NCI-H1417 treated with DMSO at 0.1 percent for 48 hours (cell line): ENCODE data around the gene MED12L.
"Not testable (repeated sequence)": the region's sequence is repeated elsewhere in the genome, so short reads cannot be mapped to it uniquely, and the experiment has no call there.

Experiments
- DNase-seq: peaks from one replicate; lab custom pipeline; 2025; lab: John Stamatoyannopoulos, UW

Gene MED12L

GRCh38 chr3:151214459-151214858 is 129.0 kb downstream of the MED12L start:
- DNase-seq, result no peak

- DNase-seq, result no peak
Measured at GRCh38 chr3:151216641-151217607, 131.5 kb downstream of the MED12L start.

- DNase-seq, result no peak
Measured at GRCh38 chr3:151218136-151218535, 132.7 kb downstream of the MED12L start.

GRCh38 chr3:151219056-151219455 is 133.6 kb downstream of the MED12L start:
- DNase-seq, result no peak

GRCh38 chr3:151224268-151224866 is 138.9 kb downstream of the MED12L start:
- no peak for DNase-seq

- DNase-seq, result no peak
Measured at GRCh38 chr3:151225040-151225975, 139.8 kb downstream of the MED12L start.

- DNase-seq, result no peak
Measured at GRCh38 chr3:151226088-151226563, 140.7 kb downstream of the MED12L start.

GRCh38 chr3:151226825-151227224 is 141.4 kb downstream of the MED12L start:
- DNase-seq, result no peak

GRCh38 chr3:151227266-151227806 is 141.9 kb downstream of the MED12L start:
- DNase-seq, result no peak

- no peak for DNase-seq
Measured at GRCh38 chr3:151227807-151228665, 142.6 kb downstream of the MED12L start.

GRCh38 chr3:151228666-151229040 is 143.2 kb downstream of the MED12L start:
- DNase-seq, result no peak

GRCh38 chr3:151230646-151231045 is 145.2 kb downstream of the MED12L start:
- no peak for DNase-seq

GRCh38 chr3:151232403-151232802 is 146.9 kb downstream of the MED12L start:
- DNase-seq, result not testable (repeated sequence)

- no peak for DNase-seq
Measured at GRCh38 chr3:151232991-151233390, 147.5 kb downstream of the MED12L start.

GRCh38 chr3:151234825-151235224 is 149.4 kb downstream of the MED12L start:
- DNase-seq, result no peak

- DNase-seq, result no peak
Measured at GRCh38 chr3:151236316-151236715, 150.9 kb downstream of the MED12L start.

- DNase-seq, result no peak
Measured at GRCh38 chr3:151236736-151237135, 151.3 kb downstream of the MED12L start.

GRCh38 chr3:151242006-151242405 is 156.5 kb downstream of the MED12L start:
- DNase-seq, result not testable (repeated sequence)

GRCh38 chr3:151248772-151249337 is 163.4 kb downstream of the MED12L start:
- no peak for DNase-seq

- no peak for DNase-seq
Measured at GRCh38 chr3:151256749-151257148, 171.3 kb downstream of the MED12L start.
